ENCODE data around the gene PCSK5. TPM values are rescaled to one million over a fixed set of nuclear protein-coding genes. Genes with fewer than 3 reads are reported as not detected.

Gene PCSK5
- total RNA-seq, 4 donors from 2014 or later: 9.6 to 41.8 (median 15.1) TPM

DNA sequence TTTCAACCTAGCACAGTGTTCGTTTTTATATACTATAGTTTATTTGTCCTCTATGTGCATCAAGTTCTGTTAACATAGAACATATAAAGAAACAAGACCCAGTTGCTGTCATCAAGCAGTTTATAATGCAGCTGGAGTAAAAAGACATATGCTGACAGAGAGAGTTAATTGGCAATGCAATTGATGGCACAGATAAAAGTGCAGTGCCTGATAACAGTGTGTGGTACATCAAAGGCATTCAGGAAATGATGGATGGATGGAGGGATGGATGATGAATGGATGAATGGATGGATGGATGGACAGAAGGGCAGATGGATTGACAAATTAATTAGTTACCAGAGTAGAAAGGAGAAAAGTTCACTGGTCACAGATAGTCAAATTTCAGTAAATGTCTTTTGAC is 264.9 kb downstream of the PCSK5 start:
- intact Hi-C loops (cut with DNase I): no loop called here
- H3K9me3 ChIP-seq: no peaks in the 10 kb centered on the region
- H3K36me3 ChIP-seq: no peaks in the 10 kb centered on the region
- H3K4me1 ChIP-seq: no peaks in the 10 kb centered on the region
- no peaks in the 10 kb centered on the region for H3K27me3 ChIP-seq
- DNase-seq: no peak
- H3K27ac ChIP-seq: no peak overlapping the region
- TF ChIP-seq, protein P1, sequence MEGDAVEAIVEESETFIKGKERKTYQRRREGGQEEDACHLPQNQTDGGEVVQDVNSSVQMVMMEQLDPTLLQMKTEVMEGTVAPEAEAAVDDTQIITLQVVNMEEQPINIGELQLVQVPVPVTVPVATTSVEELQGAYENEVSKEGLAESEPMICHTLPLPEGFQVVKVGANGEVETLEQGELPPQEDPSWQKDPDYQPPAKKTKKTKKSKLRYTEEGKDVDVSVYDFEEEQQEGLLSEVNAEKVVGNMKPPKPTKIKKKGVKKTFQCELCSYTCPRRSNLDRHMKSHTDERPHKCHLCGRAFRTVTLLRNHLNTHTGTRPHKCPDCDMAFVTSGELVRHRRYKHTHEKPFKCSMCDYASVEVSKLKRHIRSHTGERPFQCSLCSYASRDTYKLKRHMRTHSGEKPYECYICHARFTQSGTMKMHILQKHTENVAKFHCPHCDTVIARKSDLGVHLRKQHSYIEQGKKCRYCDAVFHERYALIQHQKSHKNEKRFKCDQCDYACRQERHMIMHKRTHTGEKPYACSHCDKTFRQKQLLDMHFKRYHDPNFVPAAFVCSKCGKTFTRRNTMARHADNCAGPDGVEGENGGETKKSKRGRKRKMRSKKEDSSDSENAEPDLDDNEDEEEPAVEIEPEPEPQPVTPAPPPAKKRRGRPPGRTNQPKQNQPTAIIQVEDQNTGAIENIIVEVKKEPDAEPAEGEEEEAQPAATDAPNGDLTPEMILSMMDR (IDR thresholded peaks at IDR 0.05): no peak
- no peak for TF ChIP-seq POLR2A (IDR thresholded peaks at IDR 0.05)
- no peak overlapping the region for H3K4me3 ChIP-seq (replicated peaks in 1 of 3)
- 88 to 91% methylated on average over 1 of the region's 1 CpG for WGBS, 2 donors

DNA sequence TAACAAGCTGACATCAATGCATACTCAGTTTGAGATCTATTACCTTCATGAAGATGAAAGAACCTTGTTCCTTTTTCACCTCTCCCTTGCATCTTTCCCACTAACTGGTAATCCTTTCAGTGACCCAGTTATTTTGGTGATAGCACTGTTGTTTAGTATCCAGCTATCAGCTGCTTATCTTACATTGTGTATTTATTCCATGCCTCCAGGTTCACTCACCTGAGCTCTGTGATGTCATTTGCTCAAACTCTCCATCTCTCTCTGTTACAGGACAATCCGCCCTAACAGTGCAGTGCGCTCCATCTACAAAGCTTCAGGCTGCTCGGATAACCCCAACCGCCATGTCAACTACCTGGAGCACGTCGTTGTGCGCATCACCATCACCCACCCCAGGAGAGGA is 268.2 kb downstream of the PCSK5 start:
- H3K27ac ChIP-seq: no peak overlapping the region
- DNase-seq: no peak
- no peaks in the 10 kb centered on the region for H3K36me3 ChIP-seq
- H3K9me3 ChIP-seq: no peaks in the 10 kb centered on the region
- 95 to 98% methylated on average over 7 of the region's 7 CpGs for WGBS, 2 donors
- intact Hi-C loops (cut with DNase I): no loop called here
- no peaks in the 10 kb centered on the region for H3K27me3 ChIP-seq
- H3K4me3 ChIP-seq (replicated peaks in 1 of 3): no peak overlapping the region
- H3K4me1 ChIP-seq: no peaks in the 10 kb centered on the region
- TF ChIP-seq, protein P1 (IDR thresholded peaks at IDR 0.05): no peak

DNA sequence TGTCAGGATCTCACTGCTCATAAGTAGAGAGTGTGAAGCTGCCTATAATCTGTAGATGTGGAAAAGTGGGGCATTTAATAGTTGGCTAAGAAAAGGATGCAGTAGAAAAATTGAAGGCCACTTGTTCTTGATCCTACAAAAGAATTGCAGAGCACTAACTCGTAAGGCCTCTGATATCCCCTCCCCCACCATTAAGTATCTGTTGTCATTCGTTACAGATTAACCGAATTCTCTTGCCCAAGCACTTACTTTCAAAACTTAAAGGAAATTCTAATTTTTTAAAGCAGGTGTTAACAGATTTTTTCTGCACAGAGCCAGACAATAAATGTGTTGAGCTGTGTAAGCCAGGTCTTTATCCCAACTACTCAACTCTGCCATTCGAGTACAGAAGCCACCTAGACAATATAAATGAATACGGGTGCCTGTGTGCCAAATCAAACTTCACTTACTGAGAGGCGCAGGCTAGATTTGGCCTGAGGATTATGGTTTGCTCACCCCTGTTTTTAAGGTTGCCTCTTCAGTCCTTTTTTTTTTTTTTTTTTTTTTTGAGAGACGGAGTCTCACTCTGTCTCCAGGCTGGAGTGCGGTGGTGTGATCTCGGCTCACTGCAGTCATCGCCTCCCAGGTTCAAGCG is 268.9 kb downstream of the PCSK5 start:
- no peak for DNase-seq
- Histone ChIP-seq H3K36me3 (no peaks in the 10 kb centered on the region), H3K27me3 (no peaks in the 10 kb centered on the region), H3K9me3 (no peaks in the 10 kb centered on the region), H3K4me3 (replicated peaks in 1 of 3) (no peak overlapping the region), H3K4me1 (no peaks in the 10 kb centered on the region), H3K27ac (no peak overlapping the region)
- TF ChIP-seq, protein P1 (IDR thresholded peaks at IDR 0.05): no peak
- TF ChIP-seq POLR2A (IDR thresholded peaks at IDR 0.05): no peak
- WGBS, 2 donors: 96 to 98% methylated on average over 11 of the region's 11 CpGs
- intact Hi-C loops (cut with DNase I): no loop called here

DNA sequence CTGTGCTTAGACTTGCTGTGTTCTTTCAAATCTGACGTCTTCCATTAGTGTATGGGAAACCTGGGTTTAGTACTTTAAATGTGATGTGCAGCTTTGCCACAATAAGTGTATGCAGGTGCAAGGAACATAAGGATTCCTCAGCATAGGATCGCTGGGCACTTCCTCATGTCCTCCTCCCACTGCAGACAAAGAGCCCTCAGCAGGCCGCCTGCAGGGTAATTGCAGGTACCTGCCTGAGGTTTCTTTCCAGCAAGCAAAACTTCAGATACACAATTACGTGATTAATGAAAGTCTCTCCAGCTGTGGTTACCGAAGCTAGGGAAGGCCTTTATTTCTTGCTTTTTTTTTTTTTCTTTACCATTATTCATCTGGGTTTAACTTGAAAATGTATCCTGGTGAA is 270.6 kb downstream of the PCSK5 start:
- intact Hi-C loops (cut with DNase I): no loop called here
- no peak overlapping the region for H3K4me3 ChIP-seq (replicated peaks in 1 of 3)
- WGBS, 2 donors: 66 to 89% methylated on average over 5 of the region's 5 CpGs

DNA sequence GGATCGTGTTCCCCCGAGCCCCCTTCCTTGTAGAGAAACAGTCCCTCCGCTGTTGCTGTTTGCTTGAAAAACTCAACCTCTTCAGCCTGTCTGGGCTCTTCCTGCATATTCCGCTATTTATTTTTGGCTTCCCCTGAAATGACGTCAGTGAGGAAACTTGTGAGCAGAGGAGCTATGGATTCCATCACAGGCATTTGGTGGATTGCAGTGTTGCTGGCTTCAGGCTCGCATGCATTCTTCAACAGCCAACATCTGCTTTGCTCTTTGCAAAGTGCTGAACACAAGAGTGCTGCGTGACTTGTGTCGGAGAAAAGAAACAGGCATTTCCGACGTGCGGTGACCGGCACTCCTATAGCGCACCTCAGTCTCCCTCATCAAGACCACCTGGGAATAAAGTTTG is 271.1 kb downstream of the PCSK5 start:
- Histone ChIP-seq H3K27ac (no peak overlapping the region), H3K4me3 (replicated peaks in 1 of 3) (no peak overlapping the region), H3K27me3 (no peaks in the 10 kb centered on the region), H3K36me3 (no peaks in the 10 kb centered on the region), H3K9me3 (no peaks in the 10 kb centered on the region), H3K4me1 (peaks cover 0 to 4% of the 10 kb centered on the region in 2 donors)
- TF ChIP-seq, protein P1 (IDR thresholded peaks at IDR 0.05): no peak
- TF ChIP-seq POLR2A (IDR thresholded peaks at IDR 0.05): no peak
- WGBS, 2 donors: 82 to 88% methylated on average over 13 of the region's 13 CpGs
- DNase-seq: no peak
- intact Hi-C loops (cut with DNase I): no loop called here

More for the DNA sequence above, 270.6 kb downstream of the PCSK5 start:
- H3K27ac ChIP-seq: no peak overlapping the region
- TF ChIP-seq, protein P1 (IDR thresholded peaks at IDR 0.05): no peak
- no peak for TF ChIP-seq POLR2A (IDR thresholded peaks at IDR 0.05)
- no peak for DNase-seq
- no peaks in the 10 kb centered on the region for H3K27me3 ChIP-seq
- H3K36me3 ChIP-seq: no peaks in the 10 kb centered on the region
- H3K9me3 ChIP-seq: no peaks in the 10 kb centered on the region
- no peaks in the 10 kb centered on the region for H3K4me1 ChIP-seq
